Keratinocyte (primary cell): ENCODE results near the gene CTNNA2. TPM values are rescaled to one million over a fixed set of nuclear protein-coding genes. Genes with fewer than 3 reads are reported as not detected.

ENCODE experiments used
- DNase-seq: peaks from one replicate; pipeline ENCODE4 v3.0.0-alpha.2; 2011; ENCODE audit warnings: low read depth, missing footprints, low spot score
- FAIRE-seq: peaks from 2 replicates; lab custom pipeline; 2011; peaks lifted over from hg19 to GRCh38; lab: Jason Lieb, UNC
- H2AFZ ChIP-seq: 2 replicates; pipeline ENCODE4 v1.6.0; 2012; ENCODE audit warnings: low read length, control low read depth, inconsistent platforms; ENCODE audit not compliant: control insufficient read depth
- H3K27ac ChIP-seq: 2 replicates; pipeline ENCODE4 v1.5.1; 2011; ENCODE audit warnings: low read length; ENCODE audit not compliant: control insufficient read depth, insufficient read depth
- H3K27me3 ChIP-seq: 3 replicates; pipeline ENCODE4 v1.6.0; 2011; ENCODE audit warnings: low read length; ENCODE audit not compliant: control insufficient read depth, insufficient read depth; ENCODE audit errors: extremely low read depth
- H3K36me3 ChIP-seq, 2 experiments: 2 replicates in 1 of 2; 3 replicates in 1 of 2; pipeline ENCODE4 v1.5.1; 2011; ENCODE audit warnings: low read length in 2 of 2, mild to moderate bottlenecking in 1 of 2; ENCODE audit not compliant: control insufficient read depth in 2 of 2, insufficient read depth in 2 of 2; ENCODE audit errors: extremely low read depth in 1 of 2
- H3K4me1 ChIP-seq: 3 replicates; pipeline ENCODE4 v1.5.1; 2011; ENCODE audit warnings: low read length; ENCODE audit not compliant: control insufficient read depth, insufficient read depth; ENCODE audit errors: extremely low read depth
- H3K4me2 ChIP-seq: 3 replicates; pipeline ENCODE4 v1.6.0; 2011; ENCODE audit warnings: low read depth, low read length; ENCODE audit not compliant: control insufficient read depth, insufficient read depth; ENCODE audit errors: extremely low read depth
- H3K4me3 ChIP-seq, 3 experiments: fragments of 200-600 bp in 1 of 3; sonication (generic) in 1 of 3; 2 replicates in 2 of 3; 3 replicates in 1 of 3; pipeline ENCODE4 v1.5.1; 2011 to 2016; ENCODE audit warnings: low read length in 3 of 3, mild to moderate bottlenecking in 3 of 3, control low read depth in 2 of 3, inconsistent platforms in 1 of 3, low read depth in 1 of 3, mixed read lengths in 1 of 3, mixed run types in 1 of 3, moderate library complexity in 1 of 3; ENCODE audit not compliant: control insufficient read depth in 2 of 3, insufficient read depth in 2 of 3; ENCODE audit errors: extremely low read depth in 1 of 3
- H3K79me2 ChIP-seq: 2 replicates; pipeline ENCODE4 v1.6.0; 2012; ENCODE audit warnings: low read length; ENCODE audit not compliant: control insufficient read depth, insufficient read depth
- H3K9ac ChIP-seq: 3 replicates; pipeline ENCODE4 v1.6.0; 2011; ENCODE audit warnings: low read length; ENCODE audit not compliant: control insufficient read depth, insufficient read depth; ENCODE audit errors: extremely low read depth
- H3K9me1 ChIP-seq: 3 replicates; pipeline ENCODE4 v1.6.0; 2011; ENCODE audit warnings: low read length; ENCODE audit not compliant: control insufficient read depth, insufficient read depth; ENCODE audit errors: extremely low read depth
- H3K9me3 ChIP-seq: 2 replicates; pipeline ENCODE4 v1.5.1; 2012; ENCODE audit warnings: low read depth, low read length; ENCODE audit not compliant: control insufficient read depth
- H4K20me1 ChIP-seq: 3 replicates; pipeline ENCODE4 v1.6.0; 2011; ENCODE audit warnings: low read length; ENCODE audit not compliant: control insufficient read depth, insufficient read depth; ENCODE audit errors: extremely low read depth
- EZH2 ChIP-seq: IDR thresholded peaks from one replicate; pipeline ENCODE4 v1.6.1; 2012; ENCODE audit warnings: inconsistent platforms, mild to moderate bottlenecking, low read length, moderate library complexity
- dilution Hi-C: fragments of 300-500 bp; cut with MboI; formaldehyde crosslinking; loops from one replicate; pipeline ENCODE4 v1.7.0; 2020; ENCODE audit warnings: low sequenced_read_pairs; ENCODE audit not compliant: extremely low pct_ligation_motif_present
- polyA plus RNA-seq, 5 experiments: library from polyadenylated mRNA; depleted of rRNA in 3 of 5; stranded (reverse) in 3 of 5; stranded (forward) in 1 of 5; unstranded in 1 of 5; fragments of >200 nt; gene quantifications; 1 replicate in 1 of 5; 2 replicates in 3 of 5; 3 replicates in 1 of 5; pipeline versions ENCODE4 v1.2.1 to v1.2.3, GENCODE V29; 2011 to 2012; ENCODE audit warnings: missing spikeins in 2 of 5, low read depth in 1 of 5, low replicate concordance in 1 of 5
- TF ChIP-seq, protein P1 (sequence below), 3 experiments: IDR thresholded peaks in 1 of 3; conservative IDR thresholded peaks in 1 of 3; optimal IDR thresholded peaks in 1 of 3; 2 replicates in 2 of 3; 3 replicates in 1 of 3; pipeline versions ENCODE3 to v1.5.1; 2011; ENCODE audit warnings: low read length in 3 of 3, mild to moderate bottlenecking in 3 of 3, moderate library complexity in 2 of 3, control low read depth in 1 of 3, inconsistent platforms in 1 of 3; ENCODE audit not compliant: insufficient read depth in 2 of 3; ENCODE audit errors: extremely low read depth in 1 of 3

The CTNNA2 gene
- polyA plus RNA-seq, 1 donor (not counting 4 experiments of a cell fraction or from before 2014, with no cell fraction given) = not detected

GRCh38 chr2:80364524-80365212 is 851.8 kb downstream of the CTNNA2 start:
- dilution Hi-C loops = no loop called here
- TF ChIP-seq, protein P1, sequence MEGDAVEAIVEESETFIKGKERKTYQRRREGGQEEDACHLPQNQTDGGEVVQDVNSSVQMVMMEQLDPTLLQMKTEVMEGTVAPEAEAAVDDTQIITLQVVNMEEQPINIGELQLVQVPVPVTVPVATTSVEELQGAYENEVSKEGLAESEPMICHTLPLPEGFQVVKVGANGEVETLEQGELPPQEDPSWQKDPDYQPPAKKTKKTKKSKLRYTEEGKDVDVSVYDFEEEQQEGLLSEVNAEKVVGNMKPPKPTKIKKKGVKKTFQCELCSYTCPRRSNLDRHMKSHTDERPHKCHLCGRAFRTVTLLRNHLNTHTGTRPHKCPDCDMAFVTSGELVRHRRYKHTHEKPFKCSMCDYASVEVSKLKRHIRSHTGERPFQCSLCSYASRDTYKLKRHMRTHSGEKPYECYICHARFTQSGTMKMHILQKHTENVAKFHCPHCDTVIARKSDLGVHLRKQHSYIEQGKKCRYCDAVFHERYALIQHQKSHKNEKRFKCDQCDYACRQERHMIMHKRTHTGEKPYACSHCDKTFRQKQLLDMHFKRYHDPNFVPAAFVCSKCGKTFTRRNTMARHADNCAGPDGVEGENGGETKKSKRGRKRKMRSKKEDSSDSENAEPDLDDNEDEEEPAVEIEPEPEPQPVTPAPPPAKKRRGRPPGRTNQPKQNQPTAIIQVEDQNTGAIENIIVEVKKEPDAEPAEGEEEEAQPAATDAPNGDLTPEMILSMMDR (optimal IDR thresholded peaks at IDR 0.05 in 1 of 3, IDR thresholded peaks at IDR 0.05 in 1 of 3, conservative IDR thresholded peaks at IDR 0.05 in 1 of 3; ENCODE audit: extremely low read depth in 1 of 3, insufficient read depth in 2 of 3, low read length in 3 of 3) = no peak
- no peak for TF ChIP-seq EZH2
- Histone ChIP-seq H3K4me1 (no peaks in the 10 kb centered on the region), H3K36me3 (no peaks in the 10 kb centered on the region), H3K27ac (no peak overlapping the region), H3K4me2 (no peak overlapping the region), H3K79me2 (no peaks in the 10 kb centered on the region), H3K9me3 (no peaks in the 10 kb centered on the region), H3K9me1 (no peaks in the 10 kb centered on the region), H2AFZ (no peak overlapping the region), H3K27me3 (no peaks in the 10 kb centered on the region), H3K4me3 (no peak overlapping the region), H3K9ac (no peak overlapping the region), H4K20me1 (no peaks in the 10 kb centered on the region)
- no peak for DNase-seq
- FAIRE-seq = no peak

GRCh38 chr2:80365762-80366161 is 852.9 kb downstream of the CTNNA2 start:
- Histone ChIP-seq H3K4me1 (no peaks in the 10 kb centered on the region), H3K79me2 (no peaks in the 10 kb centered on the region), H3K9ac (no peak overlapping the region), H3K4me3 (no peak overlapping the region), H3K9me3 (no peaks in the 10 kb centered on the region), H3K36me3 (no peaks in the 10 kb centered on the region), H2AFZ (no peak overlapping the region), H4K20me1 (no peaks in the 10 kb centered on the region), H3K9me1 (no peaks in the 10 kb centered on the region), H3K27me3 (no peaks in the 10 kb centered on the region), H3K27ac (no peak overlapping the region), H3K4me2 (no peak overlapping the region)
- TF ChIP-seq, protein P1 (optimal IDR thresholded peaks at IDR 0.05 in 1 of 3, IDR thresholded peaks at IDR 0.05 in 1 of 3, conservative IDR thresholded peaks at IDR 0.05 in 1 of 3; ENCODE audit: extremely low read depth in 1 of 3, insufficient read depth in 2 of 3, low read length in 3 of 3) = no peak
- TF ChIP-seq EZH2 = no peak
- DNase-seq = no peak
- no peak for FAIRE-seq
- dilution Hi-C loops = no loop called here
